ENCODE data around the gene IGSF8.

Gene IGSF8

GRCh38 chr1:160133990-160134770 lies 35.8 kb upstream of the IGSF8 start:
- Histone ChIP-seq H3K27ac (peak overlapping the region; percentile 74 to 93), H3K36me3 (peaks cover 53 to 63% (median 53%) of the 10 kb centered on the region in 3 donors)
- no peak for TF ChIP-seq CTCF (IDR thresholded peaks at IDR 0.05)

GRCh38 chr1:160131803-160132565 lies 33.6 kb upstream of the IGSF8 start:
- Histone ChIP-seq H3K27me3 (no peaks in the 10 kb centered on the region), H3K4me3 (no peak overlapping the region), H3K27ac (peak overlapping the region; percentile 74 to 93), H3K4me1 (peaks cover 0 to 64% (median 26%) of the 10 kb centered on the region in 4 donors), H3K36me3 (peaks cover 65 to 70% (median 68%) of the 10 kb centered on the region in 3 donors), H3K9me3 (no peaks in the 10 kb centered on the region)
- DNase-seq, result peak; percentile 73 to 94
- intact Hi-C loops (cut with DNase I; ENCODE audit: low total_unique reads), result no loop called here
- no peak for TF ChIP-seq CTCF (IDR thresholded peaks at IDR 0.05)

More at GRCh38 chr1:160133990-160134770, 35.8 kb upstream of the IGSF8 start:
- Histone ChIP-seq H3K4me3 (no peak overlapping the region), H3K27me3 (no peaks in the 10 kb centered on the region), H3K9me3 (no peaks in the 10 kb centered on the region), H3K4me1 (peaks cover 0 to 43% (median 22%) of the 10 kb centered on the region in 4 donors)
- intact Hi-C loops (cut with DNase I; ENCODE audit: low total_unique reads), result no loop called here
- DNase-seq, result peak in 1 of 2 donors; percentile 38

GRCh38 chr1:160130939-160131338 lies 32.5 kb upstream of the IGSF8 start:
- Histone ChIP-seq H3K4me3 (no peak overlapping the region), H3K9me3 (no peaks in the 10 kb centered on the region), H3K4me1 (peaks cover 0 to 64% (median 26%) of the 10 kb centered on the region in 4 donors), H3K27me3 (no peaks in the 10 kb centered on the region), H3K36me3 (peaks cover 65 to 69% (median 68%) of the 10 kb centered on the region in 3 donors), H3K27ac (peak overlapping the region; percentile 74 to 93)
- intact Hi-C loops (cut with DNase I; ENCODE audit: low total_unique reads), result no loop called here
- DNase-seq, result no peak
- TF ChIP-seq CTCF (IDR thresholded peaks at IDR 0.05), result no peak

- TF ChIP-seq CTCF (IDR thresholded peaks at IDR 0.05), result no peak
- peaks cover 66 to 69% (median 67%) of the 10 kb centered on the region in 3 donors for H3K36me3 ChIP-seq
- H3K27ac ChIP-seq, result peak overlapping the region; percentile 74 to 93
- peaks cover 0 to 68% (median 27%) of the 10 kb centered on the region in 4 donors for H3K4me1 ChIP-seq
- H3K27me3 ChIP-seq, result no peaks in the 10 kb centered on the region
- intact Hi-C loops (cut with DNase I; ENCODE audit: low total_unique reads), result no loop called here
- H3K4me3 ChIP-seq, result no peak overlapping the region
- no peaks in the 10 kb centered on the region for H3K9me3 ChIP-seq
- no peak for DNase-seq
These were observed 32.1 kb upstream of the IGSF8 start for GRCh38 chr1:160130486-160130885.

- Histone ChIP-seq H3K4me3 (no peak overlapping the region), H3K27ac (peak overlapping the region; percentile 74 to 93), H3K9me3 (no peaks in the 10 kb centered on the region), H3K4me1 (peaks cover 0 to 73% (median 30%) of the 10 kb centered on the region in 4 donors), H3K27me3 (no peaks in the 10 kb centered on the region), H3K36me3 (peaks cover 61 to 66% (median 64%) of the 10 kb centered on the region in 3 donors)
- intact Hi-C loops (cut with DNase I; ENCODE audit: low total_unique reads), result no loop called here
- no peak for TF ChIP-seq CTCF (IDR thresholded peaks at IDR 0.05)
- DNase-seq, result no peak
These were observed 31.5 kb upstream of the IGSF8 start for GRCh38 chr1:160129966-160130365.

Measured in tibial artery (tissue), 4 donors.